ENCODE data around the gene OGFRL1. TPM values are rescaled to one million over a fixed set of nuclear protein-coding genes. Genes with fewer than 3 reads are reported as not detected.

Gene OGFRL1
- total RNA-seq, 1 donor from 2014 or later = 7.6 TPM

GRCh38 chr6:71321314-71321713 lies 32.7 kb downstream of the OGFRL1 start:
- Mint-ChIP-seq H3K9me3 (peaks cover 3% of the 10 kb centered on the region), H3K4me3 (no peak overlapping the region), H3K36me3 (ENCODE audit: low read depth) (peaks cover 8% of the 10 kb centered on the region), H3K27ac (ENCODE audit: unreplicated experiment) (no peak overlapping the region), H3K27me3 (ENCODE audit: low read depth) (no peaks in the 10 kb centered on the region), H3K4me1 (no peaks in the 10 kb centered on the region)
- TF ChIP-seq CTCF (conservative IDR thresholded peaks at IDR 0.05) = no peak
- DNase-seq (ENCODE audit: low read depth, low spot score) = no peak

DNA sequence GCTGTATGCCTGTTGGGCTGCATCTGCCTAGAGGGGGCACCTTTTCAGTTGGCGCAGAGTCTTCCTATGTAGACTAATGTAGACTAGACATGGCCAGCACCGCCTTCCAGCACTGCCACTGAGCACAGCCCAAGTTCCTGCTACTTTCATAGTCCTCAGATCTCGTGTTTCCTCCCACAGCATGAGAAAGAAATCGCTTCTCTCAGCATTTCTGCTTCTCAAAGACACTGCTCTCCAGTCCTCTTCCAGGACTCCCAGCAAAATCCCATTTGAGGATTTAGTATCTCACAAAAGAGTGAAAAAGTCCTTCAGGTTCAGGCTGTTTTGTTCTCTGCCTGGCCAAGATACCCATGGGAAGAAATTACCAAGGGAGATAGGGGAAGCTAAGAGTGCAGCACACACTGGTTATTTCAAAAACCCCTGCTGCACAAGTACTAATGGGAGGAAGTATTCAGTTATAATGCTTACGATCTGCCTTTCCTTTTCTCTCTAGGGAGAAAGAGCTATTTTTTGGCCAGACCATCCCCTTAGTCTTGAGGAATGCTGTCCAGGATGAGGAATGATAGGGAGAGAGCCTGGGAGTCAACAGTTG lies 35.7 kb downstream of the OGFRL1 start:
- no peak for TF ChIP-seq CTCF (conservative IDR thresholded peaks at IDR 0.05)
- no peak overlapping the region for H3K27ac Mint-ChIP-seq (ENCODE audit: unreplicated experiment)
- no peak for DNase-seq (ENCODE audit: low read depth, low spot score)
- no peaks in the 10 kb centered on the region for H3K4me1 Mint-ChIP-seq
- H3K9me3 Mint-ChIP-seq = no peaks in the 10 kb centered on the region
- H3K4me3 Mint-ChIP-seq = no peak overlapping the region
- peaks cover 5% of the 10 kb centered on the region for H3K36me3 Mint-ChIP-seq (ENCODE audit: low read depth)
- H3K27me3 Mint-ChIP-seq (ENCODE audit: low read depth) = no peaks in the 10 kb centered on the region

DNA sequence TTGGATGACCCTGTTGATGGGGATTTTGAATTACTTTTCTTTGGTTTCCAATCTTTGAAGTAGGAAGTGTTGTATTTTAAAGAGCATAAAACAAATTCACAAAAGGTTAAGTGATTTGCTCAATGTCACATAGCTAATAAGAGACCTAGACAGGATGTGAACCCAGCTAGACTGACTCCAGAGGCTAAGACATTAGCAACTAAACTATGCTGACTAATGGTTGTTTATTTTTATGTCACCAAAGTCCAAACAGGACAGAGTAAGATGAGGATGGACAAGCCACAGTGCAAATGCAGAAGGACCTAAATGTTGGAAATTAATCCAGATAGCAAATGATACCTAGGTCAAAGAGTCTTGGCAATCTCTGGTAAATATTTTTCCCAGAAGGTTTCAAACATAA lies 38.0 kb downstream of the OGFRL1 start:
- no peak for DNase-seq (ENCODE audit: low read depth, low spot score)
- no peak overlapping the region for H3K4me3 Mint-ChIP-seq
- H3K4me1 Mint-ChIP-seq = peaks cover 3% of the 10 kb centered on the region
- TF ChIP-seq CTCF (conservative IDR thresholded peaks at IDR 0.05) = no peak
- H3K27ac Mint-ChIP-seq (ENCODE audit: unreplicated experiment) = no peak overlapping the region
- no peaks in the 10 kb centered on the region for H3K9me3 Mint-ChIP-seq
- H3K27me3 Mint-ChIP-seq (ENCODE audit: low read depth) = no peaks in the 10 kb centered on the region
- no peaks in the 10 kb centered on the region for H3K36me3 Mint-ChIP-seq (ENCODE audit: low read depth)

- Mint-ChIP-seq H3K27me3 (ENCODE audit: low read depth) (no peaks in the 10 kb centered on the region), H3K9me3 (no peaks in the 10 kb centered on the region)
Observed at GRCh38 chr6:71330501-71330900, 41.9 kb downstream of the OGFRL1 start.

DNA sequence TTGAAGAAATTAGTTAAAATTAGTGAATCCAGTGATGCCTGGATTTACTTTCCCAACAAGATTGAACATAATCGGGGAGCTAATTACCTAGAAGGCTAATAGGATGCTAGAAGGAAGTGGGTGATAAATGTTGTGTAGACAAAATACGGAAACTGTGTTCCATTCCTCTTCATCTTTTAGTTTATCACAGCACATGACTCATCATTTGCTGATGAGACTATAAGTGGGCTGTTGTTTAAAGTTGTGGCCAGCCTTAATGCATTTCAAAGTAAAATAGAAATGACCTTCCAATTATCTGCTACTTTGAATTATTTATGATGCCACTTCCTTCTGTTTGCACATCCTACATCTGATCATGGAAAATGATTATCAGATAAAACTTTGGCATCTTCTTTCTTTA lies 43.4 kb downstream of the OGFRL1 start:
- H3K4me1 Mint-ChIP-seq = peaks cover 11% of the 10 kb centered on the region
- no peak for TF ChIP-seq CTCF (conservative IDR thresholded peaks at IDR 0.05)
- H3K36me3 Mint-ChIP-seq (ENCODE audit: low read depth) = peaks cover 6% of the 10 kb centered on the region
- no peak overlapping the region for H3K27ac Mint-ChIP-seq (ENCODE audit: unreplicated experiment)
- H3K9me3 Mint-ChIP-seq = peaks cover 5% of the 10 kb centered on the region
- no peak overlapping the region for H3K4me3 Mint-ChIP-seq
- H3K27me3 Mint-ChIP-seq (ENCODE audit: low read depth) = no peaks in the 10 kb centered on the region
- DNase-seq (ENCODE audit: low read depth, low spot score) = no peak

More at GRCh38 chr6:71330501-71330900, 41.9 kb downstream of the OGFRL1 start:
- no peaks in the 10 kb centered on the region for H3K36me3 Mint-ChIP-seq (ENCODE audit: low read depth)
- no peak for TF ChIP-seq CTCF (conservative IDR thresholded peaks at IDR 0.05)
- H3K4me1 Mint-ChIP-seq = peaks cover 4% of the 10 kb centered on the region
- H3K4me3 Mint-ChIP-seq = no peak overlapping the region
- no peak overlapping the region for H3K27ac Mint-ChIP-seq (ENCODE audit: unreplicated experiment)
- DNase-seq (ENCODE audit: low read depth, low spot score) = no peak

Measured in neural crest cell (in vitro differentiated cells).